GM23338 (cell line): ENCODE results near the gene IL21R. TPM values are rescaled to one million over a fixed set of nuclear protein-coding genes. Genes with fewer than 3 reads are reported as not detected.

Experiments
- ATAC-seq: fragments of 200-7000 bp; cut with Tn5 transposase; 3 replicates; pipeline ENCODE4 v1.9.1; 2020
- DNase-seq: peaks from one replicate; pipeline ENCODE4 v3.0.0-alpha.2; 2015; ENCODE audit warnings: low spot score
- H2AFZ ChIP-seq: fragments of 200-600 bp; sonication (generic); 2 replicates; pipeline ENCODE4 v1.8.0; 2016; ENCODE audit warnings: antibody characterized with exemption, mild to moderate bottlenecking, moderate library complexity
- H3F3A ChIP-seq: fragments of 200-600 bp; sonication (generic); replicated peaks from 2 replicates; pipeline ENCODE4 v1.8.0; 2017; ENCODE audit warnings: antibody characterized with exemption, mixed run types, low read depth
- H3K27ac ChIP-seq: fragments of 200-600 bp; sonication (generic); 2 replicates; pipeline ENCODE4 v1.6.1; 2016; ENCODE audit warnings: low read depth
- H3K27me3 ChIP-seq: fragments of 200-600 bp; sonication (generic); 2 replicates; pipeline ENCODE4 v1.8.0; 2016; ENCODE audit warnings: mild to moderate bottlenecking, mixed run types, moderate library complexity; ENCODE audit not compliant: insufficient read depth
- H3K36me3 ChIP-seq: fragments of 200-600 bp; sonication (generic); 2 replicates; pipeline ENCODE4 v1.8.0; 2016; ENCODE audit warnings: mild to moderate bottlenecking; ENCODE audit not compliant: insufficient read depth
- H3K4me1 ChIP-seq: fragments of 200-600 bp; sonication (generic); 2 replicates; pipeline ENCODE4 v1.8.0; 2016; ENCODE audit warnings: mild to moderate bottlenecking, moderate library complexity; ENCODE audit not compliant: insufficient read depth
- H3K4me2 ChIP-seq: fragments of 200-600 bp; sonication (generic); 2 replicates; pipeline ENCODE4 v1.7.1; 2017; ENCODE audit warnings: mixed run types
- H3K4me3 ChIP-seq: fragments of 200-600 bp; sonication (generic); 2 replicates; pipeline ENCODE4 v1.6.1; 2016; ENCODE audit warnings: mixed run types
- H3K79me2 ChIP-seq: fragments of 200-600 bp; sonication (generic); replicated peaks from 2 replicates; pipeline ENCODE4 v1.8.0; 2017; ENCODE audit warnings: mild to moderate bottlenecking; ENCODE audit not compliant: insufficient read depth
- H3K9me2 ChIP-seq: fragments of 200-600 bp; sonication (generic); 2 replicates; pipeline ENCODE4 v1.8.0; 2017; ENCODE audit not compliant: insufficient read depth
- H4K20me1 ChIP-seq: fragments of 200-600 bp; sonication (generic); replicated peaks from 2 replicates; pipeline ENCODE4 v1.8.0; 2017; ENCODE audit warnings: mild to moderate bottlenecking; ENCODE audit not compliant: insufficient read depth
- H3K27ac Mint-ChIP-seq: 2 replicates; pipeline ENCODE4 v1.8.0; 2020; ENCODE audit warnings: inconsistent platforms, mild to moderate bottlenecking, moderate library complexity, mixed read lengths
- H3K27me3 Mint-ChIP-seq: 3 replicates; pipeline ENCODE4 v1.8.0; 2022; ENCODE audit warnings: low read depth, mild to moderate bottlenecking, moderate library complexity, mixed read lengths, inconsistent platforms; ENCODE audit not compliant: insufficient read depth, poor library complexity
- H3K36me3 Mint-ChIP-seq: 3 replicates; pipeline ENCODE4 v1.8.0; 2021; ENCODE audit warnings: low read depth, mild to moderate bottlenecking, inconsistent platforms, moderate library complexity, mixed read lengths
- H3K4me1 Mint-ChIP-seq: 3 replicates; pipeline ENCODE4 v1.8.0; 2020; ENCODE audit warnings: mild to moderate bottlenecking, inconsistent platforms, mixed read lengths
- H3K4me3 Mint-ChIP-seq: 3 replicates; pipeline ENCODE4 v1.8.0; 2021; ENCODE audit warnings: moderate library complexity, mild to moderate bottlenecking, inconsistent platforms, mixed read lengths
- H3K9me3 Mint-ChIP-seq: 3 replicates; pipeline ENCODE4 v1.8.0; 2020; ENCODE audit warnings: moderate library complexity, mild to moderate bottlenecking, inconsistent platforms, mixed read lengths
- CREB1 ChIP-seq: fragments of 250-450 bp; sonication (Bioruptor Pico); IDR thresholded peaks from 2 replicates; pipeline ENCODE4 v1.5.0; 2020; ENCODE audit warnings: low read depth, mild to moderate bottlenecking, moderate library complexity
- CTCF ChIP-seq, 2 experiments: fragments of 200-600 bp in 1 of 2; sonication (generic) in 1 of 2; conservative IDR thresholded peaks; 2 replicates each; pipeline versions ENCODE4 v1.5.1 to v1.6.1; 2016 to 2017; ENCODE audit warnings: antibody characterized with exemption in 2 of 2, low read depth in 2 of 2, mild to moderate bottlenecking in 2 of 2, moderate library complexity in 1 of 2
- ETS1 ChIP-seq: IDR thresholded peaks from 2 replicates; pipeline ENCODE4 v1.6.1; 2016; ENCODE audit warnings: antibody characterized with exemption
- EZH2 ChIP-seq: fragments of 200-600 bp; sonication (generic); IDR thresholded peaks from one replicate; pipeline ENCODE4 v1.8.0; 2017; ENCODE audit warnings: antibody characterized with exemption, mild to moderate bottlenecking, low read depth; ENCODE audit not compliant: unreplicated experiment
- EZH2phosphoT487 ChIP-seq: fragments of 200-600 bp; sonication (generic); IDR thresholded peaks from one replicate; pipeline ENCODE4 v1.8.1; 2018; ENCODE audit warnings: antibody characterized with exemption; ENCODE audit not compliant: unreplicated experiment
- JUNB ChIP-seq: IDR thresholded peaks from one replicate; pipeline ENCODE4 v1.6.1; 2016; ENCODE audit warnings: antibody characterized with exemption; ENCODE audit not compliant: unreplicated experiment
- NANOG ChIP-seq: IDR thresholded peaks from 2 replicates; pipeline ENCODE4 v1.6.1; 2016; ENCODE audit warnings: antibody characterized with exemption, borderline replicate concordance
- POLR2AphosphoS5 ChIP-seq: IDR thresholded peaks from 2 replicates; pipeline ENCODE4 v1.6.1; 2016; ENCODE audit warnings: antibody characterized with exemption, low read depth
- REST ChIP-seq: IDR thresholded peaks from one replicate; pipeline ENCODE4 v1.6.1; 2018; ENCODE audit warnings: antibody characterized with exemption; ENCODE audit not compliant: unreplicated experiment
- STAT1 ChIP-seq: IDR thresholded peaks from one replicate; pipeline ENCODE4 v1.6.1; 2016; ENCODE audit warnings: antibody characterized with exemption; ENCODE audit not compliant: unreplicated experiment
- ZNF114 ChIP-seq: fragments of 250-450 bp; sonication (Bioruptor Pico); IDR thresholded peaks from 2 replicates; pipeline ENCODE4 v1.5.0; 2020; ENCODE audit warnings: mild to moderate bottlenecking, moderate library complexity
- ZNF331 ChIP-seq: fragments of 250-450 bp; sonication (Bioruptor Pico); IDR thresholded peaks from 2 replicates; pipeline ENCODE4 v1.5.0; 2020; ENCODE audit warnings: low read depth, mild to moderate bottlenecking, moderate library complexity
- polyA plus RNA-seq: library from polyadenylated mRNA; unstranded; fragments of >200 nt; fragmentation: Nextera tagmentation; extraction: Ambion mirVana; gene quantifications from 2 replicates; pipeline ENCODE4 v1.2.1, GENCODE V29; 2016
- total RNA-seq: library from RNA; depleted of rRNA; stranded (reverse); fragments of >200 nt; shearing (Covaris generic); gene quantifications from 2 replicates; pipeline ENCODE4 v1.2.3, GENCODE V29; 2014

The IL21R gene
- total and polyA plus RNA-seq, 2 experiments from 2014 or later = 0.42 to 2.6 TPM

GRCh38 chr16:27498031-27498825, 96.3 kb downstream of the IL21R start (continued):
- TF ChIP-seq ETS1 = no peak
- no peak for TF ChIP-seq STAT1
- no peak for TF ChIP-seq EZH2phosphoT487
- TF ChIP-seq ZNF114 (CRISPR knock-in tag) = no peak
- TF ChIP-seq CREB1 (CRISPR knock-in tag) = no peak
- TF ChIP-seq CTCF (conservative IDR thresholded peaks at IDR 0.05; ENCODE audit: low read depth in 2 of 2) = no peak
- TF ChIP-seq JUNB = no peak
- TF ChIP-seq POLR2AphosphoS5 = no peak
- TF ChIP-seq ZNF331 (CRISPR knock-in tag) = no peak
- TF ChIP-seq NANOG = no peak

- no peaks in the 10 kb centered on the region for H3K4me1 Mint-ChIP-seq
- H3K79me2 ChIP-seq = no peaks in the 10 kb centered on the region
- no peak overlapping the region for H3K27ac ChIP-seq
- no peak overlapping the region for H2AFZ ChIP-seq
- H3K9me3 Mint-ChIP-seq = no peaks in the 10 kb centered on the region
- ATAC-seq (no peak), DNase-seq (no peak)
- no peak overlapping the region for H3K4me3 Mint-ChIP-seq
- H3K4me3 ChIP-seq = no peak overlapping the region
- no peaks in the 10 kb centered on the region for H3K27me3 Mint-ChIP-seq
- TF ChIP-seq REST (no peak), NANOG (no peak), STAT1 (no peak), POLR2AphosphoS5 (no peak), CTCF (conservative IDR thresholded peaks at IDR 0.05; ENCODE audit: low read depth in 2 of 2) (no peak), EZH2phosphoT487 (no peak), CREB1 (CRISPR knock-in tag) (no peak), ZNF114 (CRISPR knock-in tag) (no peak), JUNB (no peak), ETS1 (no peak), ZNF331 (CRISPR knock-in tag) (no peak), EZH2 (no peak)
- H3K27me3 ChIP-seq = no peaks in the 10 kb centered on the region
- H3K36me3 ChIP-seq = peaks cover 56% of the 10 kb centered on the region
- peaks cover 92% of the 10 kb centered on the region for H3K36me3 Mint-ChIP-seq
- no peaks in the 10 kb centered on the region for H3K4me1 ChIP-seq
- no peak overlapping the region for H3K4me2 ChIP-seq
- peaks cover 16% of the 10 kb centered on the region for H4K20me1 ChIP-seq
- H3K27ac Mint-ChIP-seq = no peak overlapping the region; the same call in 1 of the 2 replicates
- H3F3A ChIP-seq = no peaks in the 10 kb centered on the region
- H3K9me2 ChIP-seq = no peaks in the 10 kb centered on the region
These were observed 97.1 kb downstream of the IL21R start for GRCh38 chr16:27498916-27499658.
